ENCODE measurements around the gene DCLK1. TPM values are rescaled to one million over a fixed set of nuclear protein-coding genes. Genes with fewer than 3 reads are reported as not detected.

Gene DCLK1
- total RNA-seq, 1 experiment from 2014 or later: 1.4 TPM

DNA sequence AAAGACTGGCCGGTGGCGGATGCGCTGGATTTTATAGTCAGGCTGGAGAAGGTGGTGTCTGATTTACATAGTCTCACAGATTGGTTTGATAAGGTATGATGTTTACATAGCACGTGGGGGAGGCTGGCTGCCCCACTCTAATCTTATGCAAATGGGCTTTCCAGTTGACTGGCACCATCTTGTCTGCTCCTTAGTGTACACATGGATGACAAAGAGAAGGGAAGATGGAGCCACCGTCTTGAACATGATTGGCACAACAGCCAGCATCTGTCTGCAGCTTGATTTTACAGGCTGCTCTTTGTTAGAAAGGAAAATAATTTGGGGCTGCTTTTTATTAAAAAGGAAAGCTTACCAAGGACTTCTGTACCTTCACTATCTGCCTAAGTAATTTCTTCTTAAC lies 389.5 kb downstream of the DCLK1 start:
- no peaks in the 10 kb centered on the region for H3K4me1 ChIP-seq (replicated peaks; ENCODE audit: insufficient read depth)
- ChIA-PET CTCF (no interaction called here), POLR2A (ENCODE audit: unreplicated experiment) (no interaction called here)
- no peaks in the 10 kb centered on the region for H3F3A ChIP-seq (ENCODE audit: insufficient read depth, low read depth)
- H3K9me2 ChIP-seq (ENCODE audit: insufficient read depth): no peaks in the 10 kb centered on the region; the same call in 1 of the 2 replicates
- no peaks in the 10 kb centered on the region for H3K27me3 ChIP-seq (ENCODE audit: insufficient read depth, low read depth)
- H3K27ac ChIP-seq: no peak overlapping the region
- no peak overlapping the region for H3K4me2 ChIP-seq
- H3K79me2 ChIP-seq (ENCODE audit: low read depth): no peaks in the 10 kb centered on the region
- intact Hi-C loops (cut with micrococcal nuclease; ENCODE audit: unreplicated experiment): no loop called here
- no TSS peak for BruUV-seq (replicated peaks)
- H3K4me3 ChIP-seq: no peak overlapping the region
- H2AFZ ChIP-seq: no peak overlapping the region
- no peaks in the 10 kb centered on the region for H3K9me3 ChIP-seq (ENCODE audit: insufficient read depth, low read depth)
- H4K20me1 ChIP-seq (ENCODE audit: insufficient read depth): no peaks in the 10 kb centered on the region
- H3K36me3 ChIP-seq (ENCODE audit: low read depth): no peaks in the 10 kb centered on the region
- TF ChIP-seq, protein P1, sequence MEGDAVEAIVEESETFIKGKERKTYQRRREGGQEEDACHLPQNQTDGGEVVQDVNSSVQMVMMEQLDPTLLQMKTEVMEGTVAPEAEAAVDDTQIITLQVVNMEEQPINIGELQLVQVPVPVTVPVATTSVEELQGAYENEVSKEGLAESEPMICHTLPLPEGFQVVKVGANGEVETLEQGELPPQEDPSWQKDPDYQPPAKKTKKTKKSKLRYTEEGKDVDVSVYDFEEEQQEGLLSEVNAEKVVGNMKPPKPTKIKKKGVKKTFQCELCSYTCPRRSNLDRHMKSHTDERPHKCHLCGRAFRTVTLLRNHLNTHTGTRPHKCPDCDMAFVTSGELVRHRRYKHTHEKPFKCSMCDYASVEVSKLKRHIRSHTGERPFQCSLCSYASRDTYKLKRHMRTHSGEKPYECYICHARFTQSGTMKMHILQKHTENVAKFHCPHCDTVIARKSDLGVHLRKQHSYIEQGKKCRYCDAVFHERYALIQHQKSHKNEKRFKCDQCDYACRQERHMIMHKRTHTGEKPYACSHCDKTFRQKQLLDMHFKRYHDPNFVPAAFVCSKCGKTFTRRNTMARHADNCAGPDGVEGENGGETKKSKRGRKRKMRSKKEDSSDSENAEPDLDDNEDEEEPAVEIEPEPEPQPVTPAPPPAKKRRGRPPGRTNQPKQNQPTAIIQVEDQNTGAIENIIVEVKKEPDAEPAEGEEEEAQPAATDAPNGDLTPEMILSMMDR (conservative IDR thresholded peaks at IDR 0.05): no peak
- no peak for TF ChIP-seq EZH2 (IDR thresholded peaks at IDR 0.05; ENCODE audit: low read depth)
- DNase-seq: no peak

DNA sequence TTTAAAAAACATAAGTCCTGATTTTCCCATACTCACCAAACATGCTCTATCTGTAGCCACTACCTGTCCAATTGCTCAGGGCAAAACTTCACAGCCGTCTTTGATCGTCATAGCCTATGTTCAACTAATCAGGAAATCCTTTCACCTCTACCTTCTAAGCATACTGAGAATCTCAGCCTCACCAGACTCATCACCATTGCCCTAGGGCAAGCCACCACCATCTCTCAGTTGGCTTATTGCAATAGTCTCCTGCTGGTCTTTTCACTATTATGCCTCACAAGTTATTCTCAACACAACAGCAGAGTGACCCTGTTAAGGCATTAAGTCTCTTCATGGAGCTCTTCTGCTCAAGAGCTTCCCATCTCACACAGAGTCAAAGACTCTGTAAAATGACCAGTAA lies 394.3 kb downstream of the DCLK1 start:
- Histone ChIP-seq H3K9me3 (ENCODE audit: insufficient read depth, low read depth) (no peaks in the 10 kb centered on the region), H3K79me2 (ENCODE audit: low read depth) (no peaks in the 10 kb centered on the region), H3K9me2 (ENCODE audit: insufficient read depth) (no peaks in the 10 kb centered on the region; the same call in 1 of the 2 replicates), H3F3A (ENCODE audit: insufficient read depth, low read depth) (no peaks in the 10 kb centered on the region), H3K4me3 (no peak overlapping the region), H4K20me1 (ENCODE audit: insufficient read depth) (no peaks in the 10 kb centered on the region), H3K36me3 (ENCODE audit: low read depth) (no peaks in the 10 kb centered on the region), H3K4me2 (no peak overlapping the region), H3K4me1 (replicated peaks; ENCODE audit: insufficient read depth) (no peaks in the 10 kb centered on the region), H2AFZ (no peak overlapping the region), H3K27me3 (ENCODE audit: insufficient read depth, low read depth) (no peaks in the 10 kb centered on the region), H3K27ac (no peak overlapping the region)
- intact Hi-C loops (cut with micrococcal nuclease; ENCODE audit: unreplicated experiment): no loop called here
- no TSS peak for BruUV-seq (replicated peaks)
- DNase-seq: no peak
- CTCF ChIA-PET: no interaction called here
- POLR2A ChIA-PET (ENCODE audit: unreplicated experiment): no interaction called here
- no peak for TF ChIP-seq EZH2 (IDR thresholded peaks at IDR 0.05; ENCODE audit: low read depth)

DNA sequence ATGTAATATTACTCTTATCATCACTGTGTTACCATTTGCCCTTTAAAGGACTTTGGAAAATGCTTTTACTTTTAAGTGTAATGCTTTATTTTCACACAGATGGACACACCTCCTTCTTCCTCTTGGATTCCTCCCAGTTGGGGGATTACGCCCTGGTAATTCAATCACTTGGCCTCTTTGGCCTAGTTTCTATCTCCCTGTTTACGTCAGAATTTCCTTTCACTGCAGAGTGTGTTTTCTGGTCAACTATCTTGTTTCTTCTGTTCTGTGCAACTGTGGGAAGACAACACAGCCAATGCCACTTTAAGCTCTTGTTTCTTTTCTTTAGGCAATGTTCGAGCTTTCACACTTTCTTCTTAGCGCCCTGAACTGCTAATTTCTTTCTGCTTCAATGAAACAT lies 397.4 kb downstream of the DCLK1 start:
- Histone ChIP-seq H3K36me3 (ENCODE audit: low read depth) (no peaks in the 10 kb centered on the region), H3K79me2 (ENCODE audit: low read depth) (no peaks in the 10 kb centered on the region), H3F3A (ENCODE audit: insufficient read depth, low read depth) (no peaks in the 10 kb centered on the region), H3K4me3 (no peak overlapping the region), H3K9me3 (ENCODE audit: insufficient read depth, low read depth) (no peaks in the 10 kb centered on the region), H3K27ac (no peak overlapping the region), H3K4me2 (no peak overlapping the region), H2AFZ (no peak overlapping the region), H3K27me3 (ENCODE audit: insufficient read depth, low read depth) (no peaks in the 10 kb centered on the region), H3K9me2 (ENCODE audit: insufficient read depth) (no peaks in the 10 kb centered on the region), H3K4me1 (replicated peaks; ENCODE audit: insufficient read depth) (no peaks in the 10 kb centered on the region), H4K20me1 (ENCODE audit: insufficient read depth) (no peaks in the 10 kb centered on the region)
- no TSS peak for BruUV-seq (replicated peaks)
- DNase-seq: no peak
- intact Hi-C loops (cut with micrococcal nuclease; ENCODE audit: unreplicated experiment): no loop called here
- ChIA-PET CTCF (no interaction called here), POLR2A (ENCODE audit: unreplicated experiment) (no interaction called here)
- TF ChIP-seq, protein P1 (conservative IDR thresholded peaks at IDR 0.05): no peak
- no peak for TF ChIP-seq EZH2 (IDR thresholded peaks at IDR 0.05; ENCODE audit: low read depth)

DNA sequence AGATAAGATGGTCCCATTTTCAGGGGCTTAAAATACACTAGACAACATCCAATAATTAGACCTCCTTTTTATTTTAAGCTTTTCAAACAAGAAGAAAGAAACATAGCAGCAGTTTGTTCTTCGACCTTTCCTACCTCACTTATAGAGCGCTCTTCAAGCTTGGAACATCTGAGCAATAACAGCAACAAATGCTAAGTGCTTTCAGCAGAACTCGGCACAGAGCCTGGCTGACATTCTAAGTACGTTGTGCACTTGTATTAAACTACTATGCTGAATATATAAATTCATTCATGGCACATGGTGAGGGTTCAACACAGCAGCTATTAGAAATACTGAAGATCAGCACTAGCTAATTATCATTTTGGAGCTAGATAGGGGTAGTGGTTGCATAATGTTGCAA lies 398.6 kb downstream of the DCLK1 start:
- no TSS peak for BruUV-seq (replicated peaks)
- ChIA-PET CTCF (no interaction called here), POLR2A (ENCODE audit: unreplicated experiment) (no interaction called here)

More for the DNA sequence above, 398.6 kb downstream of the DCLK1 start:
- Histone ChIP-seq H3K4me3 (no peak overlapping the region), H3K9me3 (ENCODE audit: insufficient read depth, low read depth) (no peaks in the 10 kb centered on the region), H3K4me2 (no peak overlapping the region), H3K36me3 (ENCODE audit: low read depth) (no peaks in the 10 kb centered on the region), H3K79me2 (ENCODE audit: low read depth) (no peaks in the 10 kb centered on the region), H3F3A (ENCODE audit: insufficient read depth, low read depth) (no peaks in the 10 kb centered on the region), H3K27me3 (ENCODE audit: insufficient read depth, low read depth) (no peaks in the 10 kb centered on the region), H3K4me1 (replicated peaks; ENCODE audit: insufficient read depth) (no peaks in the 10 kb centered on the region), H3K27ac (no peak overlapping the region), H2AFZ (no peak overlapping the region), H4K20me1 (ENCODE audit: insufficient read depth) (no peaks in the 10 kb centered on the region), H3K9me2 (ENCODE audit: insufficient read depth) (no peaks in the 10 kb centered on the region)
- TF ChIP-seq EZH2 (IDR thresholded peaks at IDR 0.05; ENCODE audit: low read depth): no peak
- TF ChIP-seq, protein P1 (conservative IDR thresholded peaks at IDR 0.05): no peak
- DNase-seq: no peak
- intact Hi-C loops (cut with micrococcal nuclease; ENCODE audit: unreplicated experiment): no loop called here
